Stimulated activated naive CD4-positive, alpha-beta T cell treated with Interleukin-2 at 50 U/mL for 16 hours (primary cell): ENCODE data around the gene CSNK1A1.
"Not testable (repeated sequence)": the region's sequence is repeated elsewhere in the genome, so short reads cannot be mapped to it uniquely, and the experiment has no call there.

Experiments
- DNase-seq: peaks from one replicate; lab custom pipeline; 2025; lab: John Stamatoyannopoulos, UW

Gene CSNK1A1

GRCh38 chr5:149572576-149573231 is 21.5 kb upstream of the CSNK1A1 start:
- no peak for DNase-seq

GRCh38 chr5:149572170-149572569 is 20.9 kb upstream of the CSNK1A1 start:
- DNase-seq, result no peak

- DNase-seq, result no peak
These were observed 16.0 kb upstream of the CSNK1A1 start for GRCh38 chr5:149567226-149567625.

- not testable (repeated sequence) for DNase-seq
These were observed 13.4 kb upstream of the CSNK1A1 start for GRCh38 chr5:149564542-149565140.

- DNase-seq, result no peak
These were observed 12.2 kb upstream of the CSNK1A1 start for GRCh38 chr5:149563466-149563865.

- no peak for DNase-seq
These were observed 10.6 kb upstream of the CSNK1A1 start for GRCh38 chr5:149561848-149562247.

GRCh38 chr5:149559706-149560105 is 8.5 kb upstream of the CSNK1A1 start:
- no peak for DNase-seq

- no peak for DNase-seq
These were observed 1.4 kb upstream of the CSNK1A1 start for GRCh38 chr5:149552553-149553160.

GRCh38 chr5:149552038-149552494 is 827 bp upstream of the CSNK1A1 start:
- no peak for DNase-seq

- peak; percentile 27 for DNase-seq
These were observed 529 bp downstream of the CSNK1A1 start for GRCh38 chr5:149550594-149551226.

GRCh38 chr5:149550268-149550583 is 1.0 kb downstream of the CSNK1A1 start:
- DNase-seq, result no peak

- DNase-seq, result peak; percentile 29
These were observed 1.6 kb downstream of the CSNK1A1 start for GRCh38 chr5:149549461-149550267.

- no peak for DNase-seq
These were observed 4.3 kb downstream of the CSNK1A1 start for GRCh38 chr5:149546974-149547373.

GRCh38 chr5:149545327-149545726 is 5.9 kb downstream of the CSNK1A1 start:
- no peak for DNase-seq

GRCh38 chr5:149544028-149544420 is 7.2 kb downstream of the CSNK1A1 start:
- DNase-seq, result no peak

- no peak for DNase-seq
These were observed 7.7 kb downstream of the CSNK1A1 start for GRCh38 chr5:149543361-149544027.

- no peak for DNase-seq
These were observed 9.3 kb downstream of the CSNK1A1 start for GRCh38 chr5:149541893-149542292.

GRCh38 chr5:149540089-149540488 is 11.2 kb downstream of the CSNK1A1 start:
- no peak for DNase-seq

- no peak for DNase-seq
These were observed 13.8 kb downstream of the CSNK1A1 start for GRCh38 chr5:149537374-149537975.

GRCh38 chr5:149535787-149536186 is 15.5 kb downstream of the CSNK1A1 start:
- DNase-seq, result not testable (repeated sequence)

GRCh38 chr5:149532413-149532812 is 18.8 kb downstream of the CSNK1A1 start:
- DNase-seq, result no peak
